Cortex of kidney (tissue), 1 donor: ENCODE measurements around the gene DYDC2.
"Not testable (repeated sequence)": the region's sequence is repeated elsewhere in the genome, so short reads cannot be mapped to it uniquely, and the experiment has no call there.

ENCODE experiments used
- DNase-seq: peaks from one replicate; lab custom pipeline; 2025; lab: John Stamatoyannopoulos, UW

The DYDC2 gene

GRCh38 chr10:80414142-80414895 lies 57.7 kb downstream of the DYDC2 start:
- DNase-seq: no peak

GRCh38 chr10:80415734-80416478 lies 59.3 kb downstream of the DYDC2 start:
- DNase-seq: no peak

GRCh38 chr10:80416479-80417098 lies 60.0 kb downstream of the DYDC2 start:
- no peak for DNase-seq

GRCh38 chr10:80417256-80417655 lies 60.7 kb downstream of the DYDC2 start:
- DNase-seq: not testable (repeated sequence)
